Muscle layer of duodenum (tissue), 2 donors: ENCODE measurements around the gene CDH13.

Source experiments
- H3K27ac ChIP-seq: one replicate; pipeline ENCODE4 v1.7.0; 2013; ENCODE audit warnings: mild to moderate bottlenecking, low read length
- H3K27me3 ChIP-seq: one replicate; pipeline ENCODE4 v1.7.0; 2013; ENCODE audit warnings: low read depth, mild to moderate bottlenecking, control low read depth, low read length
- H3K36me3 ChIP-seq, 2 donors: one replicate each; pipeline ENCODE4 v1.7.0; 2013; ENCODE audit warnings: low read length in 2 of 2, control low read depth in 1 of 2, mild to moderate bottlenecking in 1 of 2; ENCODE audit not compliant: insufficient read depth in 2 of 2, control insufficient read depth in 1 of 2
- H3K4me1 ChIP-seq, 2 donors: one replicate each; pipeline ENCODE4 v1.7.0; 2013; ENCODE audit warnings: low read length in 2 of 2, mild to moderate bottlenecking in 2 of 2, control low read depth in 1 of 2, moderate library complexity in 1 of 2; ENCODE audit not compliant: insufficient read depth in 2 of 2, control insufficient read depth in 1 of 2
- H3K4me3 ChIP-seq, 2 donors: one replicate each; pipeline ENCODE4 v1.7.0; 2013; ENCODE audit warnings: low read length in 2 of 2, low read depth in 1 of 2, mild to moderate bottlenecking in 1 of 2
- H3K9me3 ChIP-seq, 2 donors: one replicate each; pipeline ENCODE4 v1.7.0; 2013; ENCODE audit warnings: low read length in 2 of 2, control low read depth in 1 of 2, mild to moderate bottlenecking in 1 of 2; ENCODE audit not compliant: control insufficient read depth in 1 of 2
- donor health status: healthy.

The CDH13 gene

DNA sequence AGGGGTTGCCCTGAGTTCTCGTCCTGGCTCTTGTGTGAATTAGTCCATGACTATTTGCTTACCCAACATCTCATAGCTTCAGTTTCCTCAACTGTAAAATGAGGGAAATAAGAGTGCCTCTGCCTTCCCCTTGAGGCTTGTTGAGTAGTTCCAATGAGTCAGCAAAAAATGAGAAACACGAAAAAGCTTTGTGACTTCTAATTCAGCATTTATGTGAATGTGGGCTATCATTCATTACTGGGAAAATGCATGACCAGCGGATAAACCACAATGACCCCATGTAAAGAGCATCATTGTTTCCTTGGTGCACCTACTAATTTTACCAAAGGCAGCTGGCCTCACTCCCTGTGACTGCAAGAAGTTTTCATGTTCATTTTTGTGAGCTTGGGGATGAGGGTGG is 806.4 kb downstream of the CDH13 start:
- Histone ChIP-seq H3K9me3 (no peaks in the 10 kb centered on the region), H3K36me3 (no peaks in the 10 kb centered on the region), H3K4me3 (no peak overlapping the region), H3K27me3 (no peaks in the 10 kb centered on the region), H3K4me1 (no peaks in the 10 kb centered on the region), H3K27ac (no peak overlapping the region)

DNA sequence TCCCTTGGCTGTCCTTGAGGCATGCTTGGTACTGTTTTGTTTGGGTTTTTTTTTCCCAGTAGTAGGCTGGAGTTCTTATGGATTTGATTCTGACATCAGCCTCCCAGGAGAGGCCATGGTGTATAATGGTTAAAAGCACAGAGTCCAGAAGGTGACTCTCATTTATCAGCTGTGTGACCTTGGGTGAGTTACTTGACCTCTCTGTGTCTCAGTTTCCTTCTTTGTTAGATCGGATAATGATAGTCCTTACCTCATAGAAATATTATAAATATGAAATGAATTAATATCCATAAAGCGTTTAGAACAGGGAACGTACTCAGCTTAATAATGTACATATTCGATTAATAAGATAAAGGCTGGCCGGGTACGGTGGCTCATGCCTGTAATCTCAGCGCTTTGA is 810.3 kb downstream of the CDH13 start:
- H3K27ac ChIP-seq: no peak overlapping the region
- H3K36me3 ChIP-seq: no peaks in the 10 kb centered on the region
- no peak overlapping the region for H3K4me3 ChIP-seq
- H3K27me3 ChIP-seq: no peaks in the 10 kb centered on the region
- H3K9me3 ChIP-seq: no peaks in the 10 kb centered on the region
- no peaks in the 10 kb centered on the region for H3K4me1 ChIP-seq

DNA sequence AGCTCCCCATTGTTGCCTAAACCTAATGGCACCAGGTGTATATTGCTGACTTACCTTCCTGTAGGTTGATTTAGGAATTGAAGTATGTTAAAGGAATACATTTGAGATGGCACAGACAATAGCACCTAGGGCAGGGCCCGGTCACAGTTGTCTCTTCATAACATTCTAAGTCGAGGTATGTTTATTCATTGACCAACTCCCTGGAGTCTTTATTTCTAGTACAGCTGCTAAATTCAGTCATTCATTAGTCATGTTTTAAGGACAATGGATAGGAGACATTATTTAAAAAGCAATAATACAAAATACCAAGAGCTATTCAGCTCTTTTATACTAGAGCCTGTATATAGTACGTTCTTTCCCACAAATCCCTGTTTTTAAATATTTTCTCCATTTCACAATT is 811.6 kb downstream of the CDH13 start:
- Histone ChIP-seq H3K27ac (no peak overlapping the region), H3K4me3 (no peak overlapping the region), H3K9me3 (no peaks in the 10 kb centered on the region), H3K27me3 (no peaks in the 10 kb centered on the region), H3K4me1 (no peaks in the 10 kb centered on the region), H3K36me3 (no peaks in the 10 kb centered on the region)

DNA sequence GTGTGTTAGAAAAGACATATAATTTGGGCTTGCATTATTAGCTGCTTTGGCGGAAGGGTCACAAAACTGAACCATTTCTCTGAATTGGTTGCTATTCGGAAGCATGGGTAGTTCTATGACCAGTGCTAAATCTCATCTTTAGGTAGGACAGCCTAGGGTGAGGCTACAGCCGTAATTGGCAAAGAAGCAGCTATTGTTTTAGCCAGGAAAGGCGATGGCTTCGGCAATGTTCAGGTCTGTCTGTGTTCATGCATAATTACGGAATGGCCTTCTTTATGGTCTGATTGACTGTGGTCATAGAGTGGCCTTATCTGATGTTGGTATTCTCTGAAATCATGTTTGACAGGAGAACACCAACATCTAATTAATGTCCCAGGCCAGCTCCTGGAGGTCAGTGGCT is 812.6 kb downstream of the CDH13 start:
- Histone ChIP-seq H3K9me3 (no peaks in the 10 kb centered on the region), H3K27me3 (no peaks in the 10 kb centered on the region), H3K4me3 (no peak overlapping the region), H3K4me1 (no peaks in the 10 kb centered on the region), H3K27ac (no peak overlapping the region), H3K36me3 (no peaks in the 10 kb centered on the region)

DNA sequence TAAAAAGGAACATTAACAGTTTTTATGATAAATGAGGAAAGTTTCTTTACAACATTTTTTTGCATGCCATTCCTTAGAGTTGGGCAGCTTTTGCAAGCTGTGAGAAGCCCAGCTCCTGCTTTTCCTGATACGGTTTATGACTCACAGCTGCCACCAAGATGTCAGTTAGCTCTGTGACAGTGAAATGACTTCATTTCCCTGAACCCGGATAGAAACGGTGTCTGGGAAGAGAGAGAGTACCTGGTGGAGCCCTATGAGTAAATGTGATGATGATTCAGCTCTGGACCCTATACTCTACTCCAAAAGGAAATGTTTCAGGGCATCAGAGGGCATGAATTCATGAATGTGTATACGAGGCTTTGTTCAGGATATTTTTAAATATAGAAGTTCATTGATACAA is 814.7 kb downstream of the CDH13 start:
- no peak overlapping the region for H3K4me3 ChIP-seq
- H3K36me3 ChIP-seq: no peaks in the 10 kb centered on the region
- no peaks in the 10 kb centered on the region for H3K9me3 ChIP-seq
- no peaks in the 10 kb centered on the region for H3K27me3 ChIP-seq
- H3K4me1 ChIP-seq: no peaks in the 10 kb centered on the region
- H3K27ac ChIP-seq: no peak overlapping the region

DNA sequence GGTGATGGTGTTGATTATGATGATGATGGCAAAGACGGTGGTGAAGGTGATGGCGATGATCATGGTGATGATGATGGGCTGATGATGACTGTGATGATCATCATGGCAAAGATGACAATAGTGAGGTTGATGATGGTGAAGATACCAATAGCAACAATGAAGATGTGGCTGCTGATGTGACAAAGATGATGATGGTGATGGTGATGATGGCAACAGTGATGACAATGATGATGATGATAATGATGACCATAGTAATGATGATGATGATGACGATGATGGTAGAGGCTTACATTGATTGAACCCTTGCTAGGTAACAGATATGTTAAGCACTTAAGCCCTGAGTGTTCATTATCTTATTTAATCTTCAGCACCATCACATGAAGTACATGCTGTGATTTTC is 817.2 kb downstream of the CDH13 start:
- H3K36me3 ChIP-seq: no peaks in the 10 kb centered on the region

DNA sequence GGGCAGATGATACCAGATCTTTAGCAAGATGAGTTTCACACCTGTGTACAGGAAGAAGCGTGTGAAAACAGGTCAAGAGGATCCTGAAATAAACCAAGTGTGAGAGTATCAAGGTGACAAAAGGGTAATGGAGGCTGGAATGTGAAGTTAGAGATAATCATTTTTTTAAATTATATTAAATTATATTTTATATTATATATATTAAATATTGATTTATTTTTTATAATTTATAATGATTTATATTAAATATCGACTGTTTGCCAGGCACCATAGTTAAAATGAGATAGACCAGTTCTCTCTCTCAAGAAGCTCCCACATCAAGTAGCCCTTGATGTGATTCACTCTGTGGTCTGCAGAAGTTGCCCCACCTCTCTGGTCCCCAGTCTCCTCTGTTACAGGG is 820.8 kb downstream of the CDH13 start:
- Histone ChIP-seq H3K27ac (no peak overlapping the region), H3K4me1 (no peaks in the 10 kb centered on the region), H3K4me3 (no peak overlapping the region), H3K9me3 (no peaks in the 10 kb centered on the region), H3K27me3 (no peaks in the 10 kb centered on the region), H3K36me3 (no peaks in the 10 kb centered on the region)

More for the DNA sequence above, 817.2 kb downstream of the CDH13 start:
- Histone ChIP-seq H3K4me1 (no peaks in the 10 kb centered on the region), H3K9me3 (no peaks in the 10 kb centered on the region), H3K27ac (no peak overlapping the region), H3K4me3 (no peak overlapping the region), H3K27me3 (no peaks in the 10 kb centered on the region)

DNA sequence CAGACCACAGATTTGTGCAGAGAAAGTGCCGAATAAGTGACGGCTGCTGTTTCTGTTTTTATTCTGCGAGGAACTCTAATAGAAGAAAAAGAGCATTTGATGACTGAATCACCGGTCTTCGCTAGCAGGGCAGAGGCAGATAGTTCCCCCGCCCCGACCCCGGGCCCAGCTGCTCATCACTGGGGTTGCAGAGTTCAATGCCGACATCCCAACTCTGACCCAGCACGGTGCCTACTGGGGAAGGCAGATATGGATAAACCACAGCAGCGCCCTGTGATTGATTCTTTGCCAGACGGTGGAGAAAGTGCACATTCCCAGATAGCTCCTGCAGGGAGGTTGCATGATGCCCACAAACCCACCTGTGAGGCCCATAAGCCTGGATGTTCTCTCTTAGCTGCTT is 823.1 kb downstream of the CDH13 start:
- H3K9me3 ChIP-seq: no peaks in the 10 kb centered on the region
- H3K4me3 ChIP-seq: no peak overlapping the region
- H3K27me3 ChIP-seq: no peaks in the 10 kb centered on the region
- H3K27ac ChIP-seq: no peak overlapping the region
- no peaks in the 10 kb centered on the region for H3K4me1 ChIP-seq
- H3K36me3 ChIP-seq: no peaks in the 10 kb centered on the region

DNA sequence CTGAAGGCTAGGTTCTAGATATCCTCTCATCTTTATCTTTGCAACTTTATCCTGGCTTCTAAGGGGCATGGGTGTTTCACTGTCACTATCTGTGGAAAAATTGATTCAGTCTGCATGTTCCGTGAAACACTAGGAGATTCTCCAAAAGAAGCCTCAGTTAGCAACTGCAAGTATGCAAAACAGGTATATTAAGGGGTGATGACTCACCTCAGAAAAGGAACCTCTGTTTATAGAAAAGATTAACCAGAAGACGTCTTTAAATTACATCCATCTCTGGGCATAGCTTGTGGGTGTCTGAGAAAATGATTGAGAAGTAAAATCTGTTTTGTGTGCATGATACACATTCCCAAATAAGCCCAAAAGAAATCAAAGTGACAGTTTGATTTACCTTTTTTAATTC is 827.2 kb downstream of the CDH13 start:
- Histone ChIP-seq H3K27ac (no peak overlapping the region), H3K36me3 (no peaks in the 10 kb centered on the region), H3K27me3 (no peaks in the 10 kb centered on the region), H3K9me3 (no peaks in the 10 kb centered on the region), H3K4me3 (no peak overlapping the region), H3K4me1 (no peaks in the 10 kb centered on the region)

DNA sequence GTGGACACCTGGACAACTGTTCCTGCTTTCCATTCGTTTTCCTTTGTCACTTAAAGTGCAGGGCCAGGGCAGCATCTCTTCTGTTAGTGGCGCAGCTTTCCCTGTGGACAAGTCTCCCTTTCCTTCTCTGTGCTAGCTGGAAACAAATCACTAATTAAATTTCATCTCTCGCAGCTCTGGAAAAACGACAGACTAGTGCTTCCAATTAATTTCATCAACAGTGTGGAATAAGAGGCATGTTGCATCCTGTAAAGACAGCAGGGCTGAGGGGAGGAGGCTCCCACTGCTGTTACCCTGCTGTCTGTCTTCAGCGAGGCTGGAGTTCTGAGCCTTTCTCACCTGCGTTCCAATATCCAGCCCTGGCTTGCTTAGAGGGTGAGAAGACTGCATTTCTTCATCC is 828.9 kb downstream of the CDH13 start:
- Histone ChIP-seq H3K4me3 (no peak overlapping the region), H3K36me3 (no peaks in the 10 kb centered on the region), H3K27me3 (no peaks in the 10 kb centered on the region), H3K27ac (no peak overlapping the region), H3K4me1 (no peaks in the 10 kb centered on the region), H3K9me3 (no peaks in the 10 kb centered on the region)

DNA sequence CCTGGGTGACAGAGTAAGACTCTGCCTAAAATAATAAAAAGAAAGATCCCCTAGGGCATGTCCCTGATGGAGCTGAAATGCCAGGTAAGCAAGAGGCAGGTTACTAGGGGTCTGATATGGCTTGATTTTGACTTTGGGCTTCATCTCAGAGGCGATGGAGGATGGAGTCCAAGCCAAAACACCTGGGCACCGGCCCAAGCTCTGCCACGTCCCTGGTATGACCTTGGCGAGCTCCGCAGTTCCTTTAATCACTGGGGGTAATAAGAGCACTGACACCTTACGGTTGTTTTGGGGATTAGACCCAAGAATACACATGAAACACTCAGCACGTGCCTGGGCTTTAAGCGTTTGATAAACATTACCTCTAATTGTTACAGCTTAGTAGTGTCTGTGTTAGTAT is 830.2 kb downstream of the CDH13 start:
- no peaks in the 10 kb centered on the region for H3K4me1 ChIP-seq
- no peaks in the 10 kb centered on the region for H3K27me3 ChIP-seq
- H3K27ac ChIP-seq: no peak overlapping the region
- no peaks in the 10 kb centered on the region for H3K36me3 ChIP-seq
- no peaks in the 10 kb centered on the region for H3K9me3 ChIP-seq
- H3K4me3 ChIP-seq: no peak overlapping the region

DNA sequence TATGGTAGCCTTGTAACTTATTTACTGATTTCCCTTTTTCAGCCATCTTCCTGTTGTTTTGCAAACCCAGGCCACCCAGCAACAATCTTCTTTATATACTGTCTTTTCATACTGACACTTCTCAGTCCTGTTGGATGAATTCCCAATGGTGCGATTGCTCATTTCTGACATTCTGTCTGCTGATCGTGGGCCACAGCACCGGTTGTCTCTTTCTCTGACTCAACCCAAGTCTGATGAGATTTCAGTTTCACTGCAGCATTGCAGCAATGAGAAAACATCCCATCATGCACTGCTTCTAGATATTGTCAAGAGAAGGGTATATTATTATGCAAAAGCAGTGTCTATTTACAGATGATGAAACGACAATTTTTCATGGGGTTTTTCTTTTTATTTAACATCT is 831.8 kb downstream of the CDH13 start:
- Histone ChIP-seq H3K27me3 (no peaks in the 10 kb centered on the region), H3K4me3 (no peak overlapping the region), H3K9me3 (no peaks in the 10 kb centered on the region), H3K27ac (no peak overlapping the region), H3K36me3 (no peaks in the 10 kb centered on the region), H3K4me1 (no peaks in the 10 kb centered on the region)
